Kidney epithelial cell (primary cell): ENCODE measurements around the gene OR2A42. TPM values are rescaled to one million over a fixed set of nuclear protein-coding genes. Genes with fewer than 3 reads are reported as not detected.
"Not testable (repeated sequence)": the region's sequence is repeated elsewhere in the genome, so short reads cannot be mapped to it uniquely, and the experiment has no call there.

Source experiments
- DNase-seq: peaks from one replicate; pipeline ENCODE4 v3.0.0-alpha.2; 2010; ENCODE audit warnings: low read depth
- H3K27me3 ChIP-seq: 2 replicates; pipeline ENCODE4 v1.6.0; 2011; ENCODE audit warnings: low read length; ENCODE audit not compliant: control insufficient read depth, insufficient read depth
- H3K36me3 ChIP-seq: 2 replicates; pipeline ENCODE4 v1.5.1; 2011; ENCODE audit warnings: low read length; ENCODE audit not compliant: control insufficient read depth, insufficient read depth
- H3K4me3 ChIP-seq: 2 replicates; pipeline ENCODE4 v1.5.1; 2011; ENCODE audit warnings: low read depth, mild to moderate bottlenecking, control low read depth, low read length
- total RNA-seq: library from RNA; depleted of rRNA; stranded (reverse); fragments of >200 nt; gene quantifications from 2 replicates; pipeline ENCODE4 v1.2.3, GENCODE V29; 2015

OR2A42 gene
- total RNA-seq, 1 donor from 2014 or later = 0.08 TPM

DNA sequence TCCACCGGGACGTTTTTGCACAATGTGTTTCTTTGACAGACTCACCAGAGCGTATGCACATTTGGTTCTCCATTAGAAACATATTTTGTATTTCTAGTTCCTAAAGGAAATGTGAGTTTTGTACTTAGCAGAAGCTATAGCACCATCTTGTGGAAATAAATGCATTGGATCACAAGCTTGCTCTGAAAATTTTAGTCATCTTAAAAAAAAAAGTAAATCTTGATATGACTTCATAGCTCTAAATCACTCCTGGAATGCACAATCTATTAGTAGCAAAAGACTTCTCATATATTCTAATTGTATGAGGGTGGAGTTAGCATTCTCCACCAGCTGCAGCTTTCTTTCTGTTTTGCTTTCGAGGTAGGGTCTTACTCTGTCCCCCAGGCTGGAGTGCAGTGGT is 20.3 kb downstream of the OR2A42 start:
- H3K36me3 ChIP-seq, DNase-seq, H3K4me3 ChIP-seq, H3K27me3 ChIP-seq: not testable (repeated sequence)

DNA sequence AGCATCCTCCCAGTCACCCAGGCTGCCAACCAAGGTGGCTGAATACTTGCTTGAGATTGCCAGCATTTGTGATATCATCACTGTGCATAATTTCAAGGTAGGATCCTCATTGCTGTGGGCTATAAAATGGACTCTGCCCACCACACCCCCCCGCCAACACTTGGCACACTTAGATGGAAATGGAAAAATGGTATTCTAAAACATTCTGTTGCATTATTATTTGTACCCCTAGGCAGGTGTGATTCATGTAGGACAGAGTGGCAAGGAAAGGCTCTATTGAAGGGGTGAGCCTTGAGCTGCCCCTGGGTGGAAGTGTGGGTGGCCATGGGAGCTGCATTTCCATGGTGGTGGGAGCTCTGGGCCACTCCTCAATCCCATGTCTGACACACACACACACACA is 20.8 kb downstream of the OR2A42 start:
- not testable (repeated sequence) for H3K4me3 ChIP-seq, H3K27me3 ChIP-seq, DNase-seq, H3K36me3 ChIP-seq

GRCh38 chr7:144217200-144217599 is 22.2 kb downstream of the OR2A42 start:
- H3K27me3 ChIP-seq, DNase-seq, H3K4me3 ChIP-seq, H3K36me3 ChIP-seq: not testable (repeated sequence)

GRCh38 chr7:144205306-144205705 is 34.1 kb downstream of the OR2A42 start:
- not testable (repeated sequence) for H3K27me3 ChIP-seq, H3K36me3 ChIP-seq, DNase-seq, H3K4me3 ChIP-seq

DNA sequence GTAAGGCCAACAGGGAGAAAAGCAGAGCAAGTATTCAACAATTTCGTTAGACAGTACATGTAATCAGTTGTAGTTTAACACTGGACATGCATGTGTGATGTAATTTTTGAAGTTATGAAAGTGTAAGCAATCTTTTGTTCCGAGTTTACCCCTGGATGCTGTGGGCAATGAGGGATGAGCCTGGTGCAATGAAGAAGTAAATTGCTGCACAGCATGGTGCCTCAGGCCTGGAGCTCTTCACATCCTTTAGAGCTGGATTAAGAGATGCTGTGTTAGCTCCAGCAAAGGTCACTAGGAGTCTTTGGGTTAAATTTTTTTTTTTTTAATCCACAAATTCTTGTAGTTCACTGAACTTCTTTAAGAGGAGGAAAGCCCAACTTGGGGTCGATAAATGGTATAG is 36.3 kb downstream of the OR2A42 start:
- H3K27me3 ChIP-seq, H3K4me3 ChIP-seq, H3K36me3 ChIP-seq, DNase-seq: not testable (repeated sequence)

- not testable (repeated sequence) for H3K4me3 ChIP-seq, H3K27me3 ChIP-seq, H3K36me3 ChIP-seq, DNase-seq
Observed at GRCh38 chr7:144201978-144202377, 37.4 kb downstream of the OR2A42 start.

DNA sequence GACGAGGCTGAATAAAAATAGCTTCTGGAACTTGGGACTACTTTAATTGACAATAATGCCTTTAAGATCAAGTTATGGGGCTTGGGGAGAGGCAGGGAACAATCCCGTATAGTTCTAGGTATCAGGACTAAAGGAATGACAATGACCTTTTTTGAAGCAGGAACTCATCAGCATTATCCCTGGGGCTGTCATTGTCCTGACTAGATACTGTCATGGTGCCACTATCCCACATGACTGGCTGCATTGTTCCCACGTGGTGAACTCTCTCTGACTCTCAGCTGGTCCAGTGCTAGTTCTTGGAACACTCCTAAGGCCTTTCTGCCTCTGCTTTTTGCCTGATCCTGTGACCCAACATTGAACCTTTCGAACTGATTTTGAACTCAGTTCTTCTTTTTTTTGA is 40.5 kb downstream of the OR2A42 start:
- not testable (repeated sequence) for DNase-seq, H3K27me3 ChIP-seq

GRCh38 chr7:144195212-144195872 is 44.1 kb downstream of the OR2A42 start, which contains the start of gene ARHGEF35:
TSS of gene ARHGEF35 (minus strand) at chr7:144195833. CDS start at chr7:144188383, 7,450 bp downstream.
- not testable (repeated sequence) for H3K4me3 ChIP-seq, DNase-seq, H3K27me3 ChIP-seq, H3K36me3 ChIP-seq

More for the DNA sequence above, 40.5 kb downstream of the OR2A42 start:
- H3K4me3 ChIP-seq, H3K36me3 ChIP-seq: not testable (repeated sequence)

- not testable (repeated sequence) for H3K4me3 ChIP-seq, H3K27me3 ChIP-seq, H3K36me3 ChIP-seq, DNase-seq
Observed at GRCh38 chr7:144194453-144194852, 45.0 kb downstream of the OR2A42 start.

DNA sequence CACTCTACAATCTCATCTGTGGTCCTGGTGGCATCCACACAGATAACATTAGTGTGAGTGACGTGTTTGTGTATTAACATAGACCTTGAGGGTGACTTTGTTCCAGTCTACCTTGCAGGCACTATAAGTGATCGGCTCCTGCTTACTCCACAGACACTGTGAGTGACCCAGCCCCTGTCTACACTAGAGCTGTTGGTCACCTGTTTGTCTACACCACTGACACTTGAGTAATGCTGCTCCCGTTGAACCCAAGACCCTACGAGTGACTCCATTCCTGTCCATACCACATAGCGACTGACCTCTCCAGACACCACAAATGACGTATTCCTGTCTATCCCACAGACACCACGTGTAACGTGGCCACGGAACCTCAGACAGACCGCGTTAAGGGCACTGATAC is 45.6 kb downstream of the OR2A42 start:
- H3K36me3 ChIP-seq, H3K4me3 ChIP-seq, DNase-seq, H3K27me3 ChIP-seq: not testable (repeated sequence)

DNA sequence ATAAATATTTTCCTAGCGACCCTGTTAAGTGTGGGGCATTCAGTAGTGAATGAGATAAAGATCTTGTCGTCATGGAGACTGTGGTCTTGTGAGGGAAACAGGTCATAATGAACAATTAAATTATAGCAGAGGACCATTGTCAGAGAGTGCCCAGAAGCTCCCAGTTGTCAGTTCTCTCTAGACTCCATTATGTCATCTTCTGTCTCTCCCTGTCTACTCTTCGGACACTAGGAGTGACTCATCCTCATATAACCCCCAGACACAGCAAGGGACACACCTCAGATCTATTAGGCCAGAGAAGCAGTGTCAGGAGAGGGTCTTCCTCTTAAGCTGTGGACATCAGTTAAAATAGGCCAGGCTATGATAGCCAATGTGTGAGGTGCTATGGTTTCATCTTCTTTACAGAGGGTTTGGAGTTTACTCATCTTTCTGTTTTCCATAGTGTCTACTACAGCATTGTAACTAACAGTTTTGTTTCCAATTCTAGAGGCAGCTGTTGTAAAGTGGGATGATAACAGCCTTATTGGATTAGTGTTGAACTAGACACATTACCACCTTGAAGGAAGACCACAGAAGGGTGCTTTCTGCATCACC is 50.7 kb downstream of the OR2A42 start:
- H3K27me3 ChIP-seq, H3K36me3 ChIP-seq, H3K4me3 ChIP-seq, DNase-seq: not testable (repeated sequence)

DNA sequence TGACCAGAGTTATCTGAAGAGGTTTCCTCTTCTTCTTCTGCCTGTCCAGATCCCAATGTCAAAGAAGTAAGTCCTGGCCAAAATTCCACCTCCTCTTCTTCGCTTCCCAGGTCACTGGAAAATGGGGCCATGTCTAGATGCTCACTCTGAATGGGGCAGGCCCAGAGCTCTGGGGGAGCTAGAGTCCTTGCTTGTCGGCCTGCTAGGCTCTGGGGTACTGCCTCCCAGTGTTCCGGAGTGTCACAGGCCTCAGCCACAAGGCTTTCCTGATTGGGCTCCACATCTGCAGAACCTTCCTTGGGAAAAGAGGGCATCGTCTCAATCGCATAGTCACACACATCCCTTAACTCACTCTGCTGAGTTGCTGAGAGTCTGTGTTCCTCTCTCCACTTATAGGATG is 51.6 kb downstream of the OR2A42 start:
- not testable (repeated sequence) for DNase-seq, H3K27me3 ChIP-seq, H3K4me3 ChIP-seq

GRCh38 chr7:144183166-144183565 is 56.2 kb downstream of the OR2A42 start, which contains the start of gene CTAGE4:
TSS of gene CTAGE4 (plus strand) at chr7:144183466. CDS start at chr7:144183504, 38 bp downstream.
- H3K27me3 ChIP-seq, H3K36me3 ChIP-seq, DNase-seq, H3K4me3 ChIP-seq: not testable (repeated sequence)

More for the DNA sequence above, 51.6 kb downstream of the OR2A42 start:
- not testable (repeated sequence) for H3K36me3 ChIP-seq

GRCh38 chr7:144179165-144179479 is 60.3 kb downstream of the OR2A42 start:
- H3K4me3 ChIP-seq, H3K27me3 ChIP-seq, H3K36me3 ChIP-seq, DNase-seq: not testable (repeated sequence)
